K562 (cell line): Measurements from ENCODE around the gene N4BP2. TPM values are rescaled to one million over a fixed set of nuclear protein-coding genes. Genes with fewer than 3 reads are reported as not detected.
A peak's percentile ranks its signal among the peaks of the same experiment; 100 is the strongest.

Source experiments
- CBX2 ChIP-seq: fragments of 200-600 bp; sonication (generic); IDR thresholded peaks from one replicate; pipeline ENCODE4 v1.6.1; 2012; ENCODE audit warnings: mild to moderate bottlenecking, low read length, inconsistent platforms; ENCODE audit not compliant: insufficient read depth, poor library complexity, severe bottlenecking
- CEBPB ChIP-seq: fragments of 450-650 bp; IDR thresholded peaks from 2 replicates; pipeline ENCODE4 v1.6.1; 2016; ENCODE audit warnings: missing genetic modification characterization, missing compliant biosample characterization
- CEBPG ChIP-seq, 3 experiments: fragments of 200-800 bp in 1 of 3; sonication (Bioruptor generic) in 1 of 3; sonication (generic) in 1 of 3; formaldehyde crosslinking in 1 of 3; IDR thresholded peaks in 2 of 3; conservative IDR thresholded peaks in 1 of 3; 2 replicates each; pipeline versions ENCODE4 v1.6.1 to v1.8.0; 2016 to 2022; ENCODE audit warnings: missing compliant biosample characterization in 2 of 3, missing genetic modification characterization in 2 of 3, mild to moderate bottlenecking in 1 of 3, missing genetic modification reagents in 1 of 3
- CTBP1 ChIP-seq: fragments of 450-650 bp; IDR thresholded peaks from 2 replicates; pipeline ENCODE4 v1.6.1; 2016; ENCODE audit warnings: borderline replicate concordance
- ETV1 ChIP-seq: fragments of 450-650 bp; conservative IDR thresholded peaks from 2 replicates; pipeline ENCODE4 v1.6.1; 2016; ENCODE audit warnings: missing genetic modification characterization, control low read depth, low read depth, missing compliant biosample characterization
- FOXA3 ChIP-seq, 2 experiments: fragments of 450-650 bp in 1 of 2; sonication (generic) in 1 of 2; formaldehyde crosslinking; IDR thresholded peaks in 1 of 2; conservative IDR thresholded peaks in 1 of 2; 2 replicates each; pipeline versions ENCODE4 v1.4.0 to v1.8.0; 2020 to 2022; ENCODE audit warnings: mild to moderate bottlenecking in 2 of 2, missing genetic modification reagents in 1 of 2
- KDM1A ChIP-seq, 2 experiments: fragments of 450-650 bp; IDR thresholded peaks; 2 replicates each; pipeline ENCODE4 v1.6.1; 2016; ENCODE audit warnings: mild to moderate bottlenecking in 2 of 2
- PKNOX1 ChIP-seq: fragments of 450-650 bp; IDR thresholded peaks from 2 replicates; pipeline ENCODE4 v1.6.1; 2016
- TARDBP ChIP-seq: fragments of 450-650 bp; IDR thresholded peaks from 2 replicates; pipeline ENCODE4 v1.6.1; 2016
- ZBTB33 ChIP-seq: sonication (generic); formaldehyde crosslinking; IDR thresholded peaks from 2 replicates; pipeline ENCODE4 v1.8.1; 2023; ENCODE audit warnings: mild to moderate bottlenecking, missing genetic modification reagents
- polyA plus RNA-seq, 8 experiments: library from polyadenylated mRNA; depleted of rRNA in 4 of 8; stranded (reverse) in 5 of 8; unstranded in 3 of 8; fragments of >200 nt; fragmentation: Nextera tagmentation in 2 of 8; fragmentation: Illumina TruSeq in 1 of 8; extraction: Ambion mirVana in 2 of 8; extraction: Trizol in 1 of 8; gene quantifications; 2 replicates each; pipeline versions ENCODE4 v1.2.1 to v1.2.3, GENCODE V29; 2011 to 2014; ENCODE audit warnings: inconsistent platforms in 1 of 8, missing spikeins in 1 of 8
- total RNA-seq, 7 experiments: library from RNA; depleted of rRNA in 6 of 7; stranded (reverse); fragments of >200 nt in 6 of 7; fragmentation: Illumina TruSeq in 2 of 7; extraction: Trizol in 2 of 7; gene quantifications; 2 replicates each; pipeline versions ENCODE4 v1.2.1 to v1.2.3, GENCODE V29; 2011 to 2021; ENCODE audit warnings: low replicate concordance in 1 of 7

N4BP2 gene
- total and polyA plus RNA-seq, 9 of the 15 experiments (the other 6 are each of a cell fraction or from before 2014, with no cell fraction given): 2.7 to 12.6 (median 7.6) TPM

- no peak for TF ChIP-seq CBX2
- TF ChIP-seq ZBTB33 (CRISPR knock-in tag): no peak
- peak; percentile 58; the same call in 1 of the 2 replicates for TF ChIP-seq CTBP1
- TF ChIP-seq KDM1A (IDR thresholded peaks at IDR 0.05): peak; percentile 36 to 68; a peak in 3 of 4 replicates
- TF ChIP-seq FOXA3 (CRISPR knock-in tag; conservative IDR thresholded peaks at IDR 0.05 in 1 of 2, IDR thresholded peaks at IDR 0.05 in 1 of 2): peak in 1 of 2 experiments; percentile 80; a peak in 2 of 4 replicates
- peak; percentile 72 for TF ChIP-seq PKNOX1
- no peak for TF ChIP-seq TARDBP
- TF ChIP-seq CEBPB (tag): peak; percentile 77
- TF ChIP-seq ETV1 (tag): 0 out of 2 replicates have a peak, but pooled peaks have one; percentile 36
- TF ChIP-seq CEBPG (CRISPR knock-in tag; IDR thresholded peaks at IDR 0.05): no peak
- TF ChIP-seq CEBPG (tag; conservative IDR thresholded peaks at IDR 0.05 in 1 of 2, IDR thresholded peaks at IDR 0.05 in 1 of 2): 0 out of 4 replicates have a peak, but pooled peaks of 1 of the 2 experiments have one; percentile 5
- TF ChIP-seq, all 486 proteins: peak for 13
Observed at GRCh38 chr4:40190880-40191815, 134.5 kb downstream of the N4BP2 start (continued).
